Left renal pelvis (tissue), 4 donors: ENCODE measurements around the gene MSANTD2. TPM values are rescaled to one million over a fixed set of nuclear protein-coding genes. Genes with fewer than 3 reads are reported as not detected.
"Not testable (repeated sequence)": the region's sequence is repeated elsewhere in the genome, so short reads cannot be mapped to it uniquely, and the experiment has no call there.

Source experiments
- DNase-seq, 4 donors: peaks; one replicate each; pipeline ENCODE4 v3.0.0-alpha.2; 2013; ENCODE audit warnings: low read depth in 4 of 4, low spot score in 3 of 4
- polyA plus RNA-seq, 4 donors: library from polyadenylated mRNA; unstranded; fragments of 120-200 nt; gene quantifications; one replicate each; pipeline ENCODE4 v1.2.1, GENCODE V29; 2013; ENCODE audit not compliant: insufficient read length in 4 of 4

Gene MSANTD2
- polyA plus RNA-seq, 4 donors: 25.1 to 44.7 (median 29.2) TPM

- DNase-seq: no peak
Observed at GRCh38 chr11:124778281-124778680, 21.9 kb downstream of the MSANTD2 start.

- DNase-seq: no peak
Observed at GRCh38 chr11:124776865-124777645, 23.2 kb downstream of the MSANTD2 start.

- DNase-seq: not testable (repeated sequence)
Observed at GRCh38 chr11:124770959-124771358, 29.2 kb downstream of the MSANTD2 start.

- no peak for DNase-seq
Observed at GRCh38 chr11:124769806-124770774, 30.1 kb downstream of the MSANTD2 start.

GRCh38 chr11:124768914-124769313, 31.3 kb downstream of the MSANTD2 start:
- no peak for DNase-seq

DNA sequence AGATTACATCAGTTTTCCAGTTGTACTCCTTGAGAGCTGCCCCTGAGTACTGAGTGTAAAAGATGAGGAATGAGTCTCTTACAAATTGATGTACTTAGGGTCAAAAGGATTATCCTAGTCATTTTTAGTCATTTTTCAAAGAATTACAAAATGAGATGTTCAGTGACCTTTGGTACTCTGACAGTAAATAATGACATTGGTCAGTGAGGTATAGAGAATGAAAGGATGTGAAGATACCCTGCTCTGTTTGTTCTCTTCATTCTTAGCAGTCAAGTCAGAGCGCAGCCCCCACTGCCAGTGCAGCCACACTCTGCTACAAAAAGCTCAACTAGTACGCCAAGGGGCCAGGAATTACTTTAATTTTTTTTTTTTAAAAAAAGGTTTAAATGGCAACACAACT, 34.0 kb downstream of the MSANTD2 start:
- no peak for DNase-seq

GRCh38 chr11:124763156-124763947, 36.9 kb downstream of the MSANTD2 start:
- DNase-seq: no peak

DNA sequence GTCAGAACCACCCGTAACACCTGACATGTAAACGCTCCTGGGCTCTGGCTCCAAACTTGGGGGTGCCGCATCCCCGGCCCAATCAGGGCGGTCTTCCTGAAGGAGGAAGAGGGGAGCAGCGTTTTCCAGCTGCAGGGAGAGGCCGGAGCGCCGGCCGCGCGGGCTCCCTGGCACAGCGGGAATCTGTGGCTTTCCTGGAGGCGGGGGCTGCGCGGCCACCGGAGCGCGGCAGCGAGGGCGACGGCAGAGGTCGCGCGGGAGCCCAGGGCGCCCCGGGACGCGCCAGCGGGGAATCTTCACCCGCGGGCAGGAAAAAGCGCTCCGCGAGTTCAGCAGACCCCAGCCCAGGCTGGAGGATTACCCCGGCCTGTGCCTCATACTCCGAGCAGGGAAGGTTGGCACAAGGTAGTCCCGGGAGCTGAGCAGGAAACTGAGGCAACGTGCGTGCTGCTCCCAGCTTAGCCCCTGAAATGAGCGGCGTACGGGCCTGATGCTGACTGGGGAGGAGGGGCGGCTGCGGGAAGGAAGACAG, 37.5 kb downstream of the MSANTD2 start:
- no peak for DNase-seq

GRCh38 chr11:124762105-124762623, 38.0 kb downstream of the MSANTD2 start, which contains the start of gene ESAM:
Gene ESAM, minus strand, starts transcription at chr11:124762290. Its CDS starts 136 bp downstream, at chr11:124762154.
- no peak for DNase-seq

DNA sequence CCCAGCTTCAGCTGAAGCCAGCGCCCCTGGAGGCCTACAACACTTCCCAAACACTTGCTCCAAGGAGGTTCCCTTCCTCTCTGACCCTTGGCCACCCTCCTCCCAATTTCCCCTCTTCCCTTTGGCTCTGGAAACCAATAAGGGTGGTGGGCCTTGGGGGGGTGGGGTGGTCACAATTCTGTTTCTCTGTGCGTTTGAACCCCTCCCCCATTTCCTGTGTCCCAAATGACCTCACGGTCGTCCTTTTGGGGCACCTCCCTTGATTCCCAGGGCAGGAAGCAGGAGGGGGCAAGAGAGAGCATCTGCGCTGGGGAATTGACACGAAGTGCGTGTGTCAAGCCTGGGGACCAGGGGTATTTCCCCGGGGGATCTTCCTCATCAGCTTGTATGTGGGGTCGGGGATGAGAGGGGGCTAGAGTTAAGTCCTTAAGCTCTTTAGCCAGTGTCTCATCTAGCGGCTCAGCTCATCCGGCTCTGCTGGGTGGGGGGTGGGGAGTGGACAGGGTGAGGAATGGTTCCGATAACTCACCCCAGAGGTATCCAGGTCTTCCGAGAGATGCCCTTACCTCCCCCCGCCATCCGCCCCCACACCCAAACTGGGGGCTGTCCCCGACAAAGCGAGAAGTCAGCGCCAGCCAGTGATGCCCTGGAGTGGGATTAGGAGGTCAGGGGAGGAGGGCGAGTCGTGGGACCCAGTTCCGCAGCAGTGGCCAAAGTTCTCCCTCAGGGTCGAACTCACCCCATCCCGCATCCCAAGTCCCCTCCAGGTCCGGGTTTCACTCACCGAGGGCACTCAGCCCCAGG, 38.7 kb downstream of the MSANTD2 start:
- no peak for DNase-seq

GRCh38 chr11:124760806-124761205, 39.4 kb downstream of the MSANTD2 start:
- DNase-seq: no peak

GRCh38 chr11:124760205-124760652, 40.0 kb downstream of the MSANTD2 start:
- no peak for DNase-seq

DNA sequence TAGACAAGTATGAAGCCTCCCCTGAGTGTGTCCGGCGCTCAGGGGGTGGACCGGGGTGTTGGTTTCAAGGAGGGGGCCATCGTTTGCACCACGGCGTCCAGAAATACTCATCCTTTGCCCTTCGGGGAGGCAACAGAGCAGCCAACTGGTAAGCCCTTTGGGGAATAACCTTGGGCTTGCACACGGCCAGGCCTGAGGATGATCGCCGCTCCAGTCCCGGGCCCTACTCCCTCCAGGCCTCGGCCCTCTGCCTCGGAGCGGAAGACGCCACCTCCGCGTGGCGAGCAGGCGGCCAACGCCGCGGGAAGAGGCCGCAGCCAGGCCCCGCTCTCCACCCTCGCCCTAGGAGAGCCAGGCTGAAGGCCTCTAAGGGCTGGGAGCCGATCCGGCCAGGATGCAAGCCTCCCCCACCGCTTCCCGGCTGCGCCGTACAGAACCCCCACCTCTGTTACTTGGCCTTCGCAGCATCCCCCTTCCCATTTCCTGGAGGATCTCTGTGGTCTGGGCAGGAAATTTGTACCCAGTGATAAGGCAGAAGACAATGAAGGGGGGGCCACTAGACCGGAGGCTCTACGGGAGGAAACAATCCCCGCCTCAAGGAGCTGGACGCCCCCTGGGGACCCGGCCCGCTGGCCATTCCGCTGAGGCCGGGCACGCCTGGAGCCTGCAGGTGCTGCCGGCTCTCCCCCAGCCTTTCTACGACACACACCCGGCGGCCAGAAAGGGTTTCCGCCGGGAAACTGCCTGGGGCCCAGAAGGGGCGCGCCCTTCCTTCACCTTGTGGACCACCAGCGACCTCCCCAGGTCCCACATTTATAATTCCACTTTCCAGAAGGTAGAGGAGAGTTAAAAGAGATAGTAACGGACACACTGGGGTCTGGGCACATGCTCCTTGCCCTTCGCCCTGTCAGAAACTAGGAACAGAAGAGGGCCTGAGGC, 40.7 kb downstream of the MSANTD2 start:
- DNase-seq: no peak

- no peak for DNase-seq
Observed at GRCh38 chr11:124758355-124759265, 41.6 kb downstream of the MSANTD2 start.

DNA sequence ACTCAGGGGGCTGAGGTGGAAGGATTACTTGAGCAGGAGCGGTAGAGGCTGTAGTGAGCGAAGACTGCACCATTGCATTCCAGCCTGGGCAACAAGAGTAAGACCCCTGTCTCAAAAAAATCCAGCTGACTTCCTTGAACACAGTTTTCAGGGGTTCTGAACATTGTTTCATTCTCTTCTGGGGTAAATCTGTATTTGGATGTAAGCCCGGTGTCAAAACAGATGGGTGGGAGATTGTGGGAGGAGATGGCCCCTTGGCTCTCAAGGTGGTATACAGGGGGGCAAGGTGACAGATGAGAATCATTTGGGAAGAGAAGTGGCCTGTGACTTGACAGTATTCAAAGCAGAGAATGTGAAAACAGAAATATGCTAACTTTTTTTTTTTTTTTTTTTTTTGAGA, 42.9 kb downstream of the MSANTD2 start:
- no peak for DNase-seq

GRCh38 chr11:124756753-124757227, 43.4 kb downstream of the MSANTD2 start:
- DNase-seq: no peak
